Endothelial cell of umbilical vein (primary cell): Measurements from ENCODE around the gene SLC35E2B.
"Not testable (repeated sequence)": the region's sequence is repeated elsewhere in the genome, so short reads cannot be mapped to it uniquely, and the experiment has no call there.

Experiments used
- EZH2 ChIP-seq: IDR thresholded peaks from 2 replicates; pipeline ENCODE4 v1.6.1; 2012; ENCODE audit warnings: borderline replicate concordance, low read depth, mild to moderate bottlenecking, moderate library complexity, low read length, inconsistent platforms; ENCODE audit not compliant: severe bottlenecking
- JUN ChIP-seq: IDR thresholded peaks from 2 replicates; pipeline ENCODE4 v1.6.1; 2011; ENCODE audit warnings: borderline replicate concordance, low read depth; ENCODE audit not compliant: insufficient read length, insufficient read depth
- MYC ChIP-seq: IDR thresholded peaks from one replicate; pipeline ENCODE4 v1.6.1; 2011; ENCODE audit warnings: mild to moderate bottlenecking, low read depth, low read length
- POLR2A ChIP-seq: IDR thresholded peaks from 2 replicates; pipeline ENCODE4 v1.6.1; 2012; ENCODE audit warnings: low read depth, mild to moderate bottlenecking, control low read depth, low read length
- POLR2AphosphoS5 ChIP-seq: IDR thresholded peaks from 2 replicates; pipeline ENCODE4 v1.6.1; 2012; ENCODE audit warnings: low read depth, mild to moderate bottlenecking, control low read depth, low read length, moderate library complexity; ENCODE audit not compliant: insufficient read depth
- TF ChIP-seq, protein P1 (sequence below), 2 donors: IDR thresholded peaks; 1 replicate in 1 of 2; 2 replicates in 1 of 2; pipeline ENCODE4 v1.5.1; 2011; ENCODE audit warnings: low read length in 2 of 2, mild to moderate bottlenecking in 2 of 2, moderate library complexity in 2 of 2, control low read depth in 1 of 2, inconsistent platforms in 1 of 2, low read depth in 1 of 2; ENCODE audit not compliant: insufficient read depth in 1 of 2; ENCODE audit errors: extremely low read depth in 1 of 2
- TF ChIP-seq, protein P2 (sequence below): IDR thresholded peaks from 2 replicates; pipeline ENCODE4 v1.6.1; 2011; ENCODE audit not compliant: insufficient read depth, insufficient read length

- TF ChIP-seq, protein P1, sequence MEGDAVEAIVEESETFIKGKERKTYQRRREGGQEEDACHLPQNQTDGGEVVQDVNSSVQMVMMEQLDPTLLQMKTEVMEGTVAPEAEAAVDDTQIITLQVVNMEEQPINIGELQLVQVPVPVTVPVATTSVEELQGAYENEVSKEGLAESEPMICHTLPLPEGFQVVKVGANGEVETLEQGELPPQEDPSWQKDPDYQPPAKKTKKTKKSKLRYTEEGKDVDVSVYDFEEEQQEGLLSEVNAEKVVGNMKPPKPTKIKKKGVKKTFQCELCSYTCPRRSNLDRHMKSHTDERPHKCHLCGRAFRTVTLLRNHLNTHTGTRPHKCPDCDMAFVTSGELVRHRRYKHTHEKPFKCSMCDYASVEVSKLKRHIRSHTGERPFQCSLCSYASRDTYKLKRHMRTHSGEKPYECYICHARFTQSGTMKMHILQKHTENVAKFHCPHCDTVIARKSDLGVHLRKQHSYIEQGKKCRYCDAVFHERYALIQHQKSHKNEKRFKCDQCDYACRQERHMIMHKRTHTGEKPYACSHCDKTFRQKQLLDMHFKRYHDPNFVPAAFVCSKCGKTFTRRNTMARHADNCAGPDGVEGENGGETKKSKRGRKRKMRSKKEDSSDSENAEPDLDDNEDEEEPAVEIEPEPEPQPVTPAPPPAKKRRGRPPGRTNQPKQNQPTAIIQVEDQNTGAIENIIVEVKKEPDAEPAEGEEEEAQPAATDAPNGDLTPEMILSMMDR (IDR thresholded peaks at IDR 0.05; ENCODE audit: extremely low read depth in 1 of 2, insufficient read depth in 1 of 2, low read depth in 1 of 2, low read length in 2 of 2), result not testable (repeated sequence)
- TF ChIP-seq EZH2, POLR2A, MYC, POLR2AphosphoS5, JUN: not testable (repeated sequence)
- TF ChIP-seq, protein P2, sequence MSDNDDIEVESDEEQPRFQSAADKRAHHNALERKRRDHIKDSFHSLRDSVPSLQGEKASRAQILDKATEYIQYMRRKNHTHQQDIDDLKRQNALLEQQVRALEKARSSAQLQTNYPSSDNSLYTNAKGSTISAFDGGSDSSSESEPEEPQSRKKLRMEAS, result not testable (repeated sequence)
These were observed 53.2 kb downstream of the SLC35E2B start for GRCh38 chr1:1639368-1639767.
